ENCODE results near the gene ZNF774.
"Not testable (repeated sequence)": the region's sequence is repeated elsewhere in the genome, so short reads cannot be mapped to it uniquely, and the experiment has no call there.

Gene ZNF774

DNA sequence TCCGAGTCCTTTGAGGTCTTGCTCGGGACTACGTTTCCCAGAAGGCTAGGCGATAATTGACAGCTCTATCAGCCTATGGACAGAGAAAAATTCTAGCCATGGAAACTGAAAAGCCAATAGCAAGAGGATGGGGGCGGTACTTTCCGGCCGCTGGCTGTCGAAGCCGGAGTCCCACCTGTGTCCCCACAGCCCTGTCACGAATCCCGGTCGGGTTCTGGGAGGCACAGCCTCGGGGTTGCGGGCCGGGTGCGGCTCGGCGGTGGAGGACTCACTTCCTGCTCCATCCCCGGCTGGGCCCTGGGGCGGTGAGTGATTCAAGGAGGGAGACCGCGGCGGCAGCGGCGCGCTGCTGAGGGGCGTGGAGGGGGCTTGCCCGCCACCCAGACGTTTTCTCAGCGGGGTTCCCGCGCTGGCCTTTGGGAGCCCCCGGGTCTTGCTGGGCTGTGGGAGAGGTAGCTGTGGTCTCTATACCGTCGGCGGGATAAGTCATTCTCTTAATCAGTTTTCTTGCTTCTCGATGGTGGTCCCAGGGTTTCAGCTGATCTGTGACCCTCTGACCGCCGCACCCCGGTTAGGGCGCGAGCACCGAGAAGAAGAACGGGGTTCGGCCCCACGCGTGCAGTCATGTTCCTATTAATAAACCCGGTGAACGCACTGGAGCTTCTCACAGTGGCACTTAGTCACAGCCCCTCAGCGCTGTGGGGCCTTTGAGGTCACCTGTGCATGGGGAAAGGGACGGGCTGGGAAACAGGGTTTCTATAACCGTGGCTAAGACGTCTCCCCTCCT lies at the start of gene ZNF774:
Gene ZNF774, plus strand, starts transcription at position 178 of the 787 bp plus-strand sequence. CDS start 2,377 bp downstream, outside the sequence.
- Histone ChIP-seq H3K4me1 (ENCODE audit: control insufficient read depth, insufficient read depth, low read length) (no peaks in the 10 kb centered on the region), H3K36me3 (ENCODE audit: control insufficient read depth, insufficient read depth, low read length) (no peaks in the 10 kb centered on the region), H3K27me3 (ENCODE audit: control insufficient read depth, insufficient read depth, low read length) (peaks cover 3% of the 10 kb centered on the region; the same call in 1 of the 2 replicates), H3K27ac (ENCODE audit: low read depth, low read length) (no peak within 1 kb of the TSS), H3K9ac (ENCODE audit: low read depth, low read length) (no peak within 1 kb of the TSS), H3K9me3 (ENCODE audit: control insufficient read depth, insufficient read depth, low read length) (no peaks in the 10 kb centered on the region), H3K4me3 (ENCODE audit: low read depth, low read length) (peak within 1 kb of the TSS; percentile 81)

DNA sequence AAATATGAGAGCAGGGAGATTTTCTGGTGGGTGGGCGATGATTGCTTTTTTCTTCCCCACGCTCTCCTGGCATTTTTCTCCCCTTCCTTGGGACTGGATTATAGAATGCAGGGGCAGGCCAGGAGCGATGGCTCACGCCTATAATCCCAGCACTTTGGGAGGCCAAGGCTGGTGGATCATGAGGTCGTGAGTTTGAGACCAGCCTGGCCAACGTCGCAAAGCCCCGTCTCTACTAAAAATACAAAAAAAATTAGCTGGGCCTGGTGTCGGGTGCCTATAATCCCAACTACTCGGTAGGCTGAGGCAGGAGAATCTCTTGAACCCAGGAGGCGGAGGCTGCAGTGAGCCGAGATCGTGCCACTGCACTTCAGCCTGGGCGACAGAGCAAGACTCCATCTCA lies 46.7 kb upstream of the ZNF774 start:
- not testable (repeated sequence) for H3K9me3 ChIP-seq (ENCODE audit: control insufficient read depth, insufficient read depth, low read length)

DNA sequence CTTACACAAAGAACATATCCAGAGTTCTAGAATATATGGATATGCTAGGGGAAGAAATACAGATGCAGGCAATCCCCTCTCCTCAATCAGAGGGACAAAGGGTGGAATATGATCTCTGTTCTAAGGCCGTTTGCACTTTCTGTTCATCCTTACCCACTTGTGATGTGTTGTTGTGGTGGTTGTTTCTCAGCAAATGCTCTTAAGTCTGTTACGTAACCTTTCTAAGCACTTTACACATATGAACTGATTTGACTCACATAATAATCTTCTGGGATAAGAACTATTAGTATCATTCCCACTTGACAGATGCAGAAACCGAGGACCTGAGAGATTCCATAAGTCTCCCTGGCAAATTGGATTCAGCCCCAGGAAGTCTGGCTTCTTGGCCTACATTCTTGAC lies 46.2 kb upstream of the ZNF774 start:
- H3K4me3 ChIP-seq (ENCODE audit: low read depth, low read length): no peak overlapping the region
- H3K9me3 ChIP-seq (ENCODE audit: control insufficient read depth, insufficient read depth, low read length): no peaks in the 10 kb centered on the region
- no peaks in the 10 kb centered on the region for H3K27me3 ChIP-seq (ENCODE audit: control insufficient read depth, insufficient read depth, low read length)
- H3K4me1 ChIP-seq (ENCODE audit: control insufficient read depth, insufficient read depth, low read length): peaks cover 2% of the 10 kb centered on the region; the same call in 1 of the 2 replicates
- H3K36me3 ChIP-seq (ENCODE audit: control insufficient read depth, insufficient read depth, low read length): no peaks in the 10 kb centered on the region
- no peak overlapping the region for H3K27ac ChIP-seq (ENCODE audit: low read depth, low read length)
- H3K9ac ChIP-seq (ENCODE audit: low read depth, low read length): no peak overlapping the region

More for the DNA sequence above, 46.7 kb upstream of the ZNF774 start:
- H3K27ac ChIP-seq (ENCODE audit: low read depth, low read length); H3K36me3 ChIP-seq (ENCODE audit: control insufficient read depth, insufficient read depth, low read length); H3K27me3 ChIP-seq (ENCODE audit: control insufficient read depth, insufficient read depth, low read length); H3K9ac ChIP-seq (ENCODE audit: low read depth, low read length); H3K4me1 ChIP-seq (ENCODE audit: control insufficient read depth, insufficient read depth, low read length); H3K4me3 ChIP-seq (ENCODE audit: low read depth, low read length): not testable (repeated sequence)

DNA sequence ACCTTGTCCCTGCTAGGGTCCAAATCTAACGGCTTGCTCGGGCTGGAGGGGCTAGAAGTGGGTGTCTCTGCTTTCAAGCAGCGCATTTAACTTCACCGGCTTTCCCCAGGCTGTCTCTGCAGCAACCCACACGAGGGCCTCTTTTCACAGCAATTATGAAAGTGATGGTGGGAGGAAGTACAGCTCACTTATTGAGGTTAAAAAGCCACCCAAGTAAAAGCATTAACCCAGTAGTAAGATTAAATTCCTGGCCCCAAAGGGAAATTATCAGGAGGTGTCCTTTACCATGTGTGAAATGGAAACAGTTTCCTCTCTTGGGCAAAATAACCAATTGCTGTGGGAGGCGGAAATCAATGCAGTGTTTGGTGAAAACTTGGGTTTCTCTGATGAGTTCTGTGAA lies 45.5 kb upstream of the ZNF774 start:
- Histone ChIP-seq H3K27ac (ENCODE audit: low read depth, low read length) (no peak overlapping the region), H3K9me3 (ENCODE audit: control insufficient read depth, insufficient read depth, low read length) (no peaks in the 10 kb centered on the region), H3K4me1 (ENCODE audit: control insufficient read depth, insufficient read depth, low read length) (no peaks in the 10 kb centered on the region), H3K36me3 (ENCODE audit: control insufficient read depth, insufficient read depth, low read length) (no peaks in the 10 kb centered on the region), H3K4me3 (ENCODE audit: low read depth, low read length) (no peak overlapping the region), H3K27me3 (ENCODE audit: control insufficient read depth, insufficient read depth, low read length) (no peaks in the 10 kb centered on the region), H3K9ac (ENCODE audit: low read depth, low read length) (no peak overlapping the region)

DNA sequence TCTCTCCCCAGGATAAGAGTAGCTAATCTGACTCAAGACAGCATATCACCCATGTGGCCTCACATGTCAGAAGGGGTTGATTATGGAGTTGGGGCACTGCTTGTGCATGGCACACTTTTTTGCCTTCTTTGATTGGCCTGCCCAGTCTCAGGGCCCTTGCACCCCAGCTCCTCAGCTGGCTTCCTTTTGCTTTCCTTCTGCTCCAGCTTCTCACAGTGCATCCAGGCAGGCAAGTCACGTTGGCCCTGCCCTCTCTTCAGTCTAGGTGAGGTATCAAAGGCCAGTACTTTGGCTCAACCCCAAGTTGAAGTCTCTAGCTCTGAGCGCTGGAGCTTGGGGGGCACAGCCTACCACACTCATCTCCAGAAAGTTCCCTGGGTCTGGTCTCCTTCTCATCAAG lies 44.4 kb upstream of the ZNF774 start:
- Histone ChIP-seq H3K9me3 (ENCODE audit: control insufficient read depth, insufficient read depth, low read length) (no peaks in the 10 kb centered on the region), H3K27me3 (ENCODE audit: control insufficient read depth, insufficient read depth, low read length) (no peaks in the 10 kb centered on the region), H3K4me3 (ENCODE audit: low read depth, low read length) (no peak overlapping the region), H3K4me1 (ENCODE audit: control insufficient read depth, insufficient read depth, low read length) (peaks cover 5% of the 10 kb centered on the region; the same call in 1 of the 2 replicates), H3K9ac (ENCODE audit: low read depth, low read length) (no peak overlapping the region), H3K36me3 (ENCODE audit: control insufficient read depth, insufficient read depth, low read length) (no peaks in the 10 kb centered on the region), H3K27ac (ENCODE audit: low read depth, low read length) (no peak overlapping the region)

DNA sequence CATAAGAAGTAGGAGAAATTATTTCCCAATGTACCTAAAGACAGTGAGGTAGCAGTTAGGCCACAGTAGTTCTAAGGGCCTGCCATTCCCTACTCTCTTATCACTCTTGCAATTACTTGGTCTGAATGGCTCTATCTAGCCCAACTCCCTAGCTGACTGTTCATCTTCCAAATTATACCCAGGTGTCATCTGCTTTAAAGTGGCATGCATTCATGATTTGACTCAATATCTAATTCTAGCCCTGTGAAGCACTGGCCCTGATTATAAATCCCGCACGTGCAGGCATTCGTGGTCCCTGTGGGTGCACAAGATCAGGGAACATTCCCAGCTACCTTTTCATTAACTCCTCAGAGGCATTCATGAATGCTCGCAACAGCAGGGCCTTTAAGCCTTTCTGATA lies 43.1 kb upstream of the ZNF774 start:
- no peaks in the 10 kb centered on the region for H3K9me3 ChIP-seq (ENCODE audit: control insufficient read depth, insufficient read depth, low read length)
- H3K27ac ChIP-seq (ENCODE audit: low read depth, low read length): no peak overlapping the region
- no peaks in the 10 kb centered on the region for H3K27me3 ChIP-seq (ENCODE audit: control insufficient read depth, insufficient read depth, low read length)

DNA sequence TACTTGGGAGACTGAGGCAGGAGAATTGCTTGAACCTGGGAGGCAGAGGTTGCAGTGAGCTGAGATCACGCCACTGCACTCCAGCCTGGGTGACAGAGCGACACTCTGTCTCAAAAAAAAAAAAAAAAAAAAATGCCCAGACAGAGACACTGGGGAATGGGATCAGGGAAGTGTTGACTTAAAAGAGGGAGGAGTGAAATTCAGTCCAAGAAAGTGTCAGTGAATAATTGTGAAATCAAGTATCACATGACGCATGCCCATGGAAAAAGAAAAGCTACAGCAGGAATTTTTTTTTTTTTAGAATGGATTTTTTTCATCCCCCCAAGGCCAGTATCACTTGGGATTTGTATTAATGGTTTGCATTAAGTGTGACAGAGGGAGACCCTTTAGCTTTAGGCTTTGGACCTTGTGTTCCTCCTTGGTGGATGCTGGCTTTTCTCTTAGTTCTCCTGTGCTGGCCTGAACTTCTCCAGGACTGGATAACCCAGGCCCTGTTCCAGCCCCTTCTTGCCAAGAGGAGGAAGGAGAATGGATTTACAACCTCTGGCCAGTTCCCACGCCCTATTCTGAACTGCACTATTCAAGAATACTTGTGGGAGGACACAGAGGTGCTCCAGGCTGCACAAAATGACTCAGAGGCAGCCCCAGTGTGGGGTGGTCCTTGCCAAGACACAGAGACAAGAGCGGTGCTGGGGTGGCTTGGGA lies 36.7 kb upstream of the ZNF774 start:
- Histone ChIP-seq H3K4me3 (ENCODE audit: low read depth, low read length) (no peak overlapping the region), H3K9ac (ENCODE audit: low read depth, low read length) (no peak overlapping the region), H3K27me3 (ENCODE audit: control insufficient read depth, insufficient read depth, low read length) (no peaks in the 10 kb centered on the region), H3K36me3 (ENCODE audit: control insufficient read depth, insufficient read depth, low read length) (no peaks in the 10 kb centered on the region), H3K9me3 (ENCODE audit: control insufficient read depth, insufficient read depth, low read length) (no peaks in the 10 kb centered on the region), H3K27ac (ENCODE audit: low read depth, low read length) (no peak overlapping the region), H3K4me1 (ENCODE audit: control insufficient read depth, insufficient read depth, low read length) (peaks cover 5% of the 10 kb centered on the region; the same call in 1 of the 2 replicates)

More for the DNA sequence above, 43.1 kb upstream of the ZNF774 start:
- H3K4me1 ChIP-seq (ENCODE audit: control insufficient read depth, insufficient read depth, low read length): peaks cover 5% of the 10 kb centered on the region; the same call in 1 of the 2 replicates
- H3K36me3 ChIP-seq (ENCODE audit: control insufficient read depth, insufficient read depth, low read length): no peaks in the 10 kb centered on the region
- H3K4me3 ChIP-seq (ENCODE audit: low read depth, low read length): no peak overlapping the region
- H3K9ac ChIP-seq (ENCODE audit: low read depth, low read length): no peak overlapping the region

DNA sequence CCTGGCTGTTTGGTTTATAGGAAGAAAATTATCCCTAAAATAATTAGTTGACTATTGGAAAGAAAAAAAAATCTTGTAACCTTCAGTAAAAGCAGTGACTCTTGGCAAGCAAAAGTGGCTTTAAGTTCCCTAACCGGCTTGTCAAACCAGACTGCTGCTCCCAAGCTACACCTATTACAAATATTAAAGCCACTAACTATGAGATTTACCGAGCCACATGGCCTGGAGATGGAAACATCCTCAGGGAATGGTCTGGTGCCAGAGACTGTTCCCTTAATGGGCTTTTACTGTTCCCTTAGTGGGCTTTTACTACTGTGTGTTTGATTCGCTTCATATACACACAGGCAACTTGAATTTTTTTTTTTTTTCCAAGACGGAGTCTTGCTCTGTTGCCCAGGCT lies 35.9 kb upstream of the ZNF774 start:
- Histone ChIP-seq H3K36me3 (ENCODE audit: control insufficient read depth, insufficient read depth, low read length) (no peaks in the 10 kb centered on the region), H3K27ac (ENCODE audit: low read depth, low read length) (no peak overlapping the region)

DNA sequence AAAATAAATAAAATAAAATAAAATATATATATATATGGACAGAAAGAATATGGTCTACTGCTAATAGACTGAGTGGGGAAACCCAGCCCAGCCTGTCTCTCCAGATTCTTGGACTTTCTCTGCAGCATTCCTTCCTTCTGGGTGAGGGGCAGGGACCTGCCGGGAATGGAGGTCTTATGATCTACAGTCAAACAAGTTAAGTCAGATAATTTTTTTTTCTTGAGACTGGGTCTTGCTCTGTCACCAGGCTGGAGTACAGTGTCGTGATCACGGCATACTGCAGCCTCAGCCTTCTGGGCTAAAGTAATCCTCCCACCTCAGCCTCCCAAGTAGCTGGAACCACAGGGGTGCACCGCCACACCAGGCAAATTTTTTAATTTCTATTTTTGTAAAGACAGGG lies 33.5 kb upstream of the ZNF774 start:
- Histone ChIP-seq H3K27ac (ENCODE audit: low read depth, low read length) (no peak overlapping the region), H3K36me3 (ENCODE audit: control insufficient read depth, insufficient read depth, low read length) (no peaks in the 10 kb centered on the region), H3K27me3 (ENCODE audit: control insufficient read depth, insufficient read depth, low read length) (no peaks in the 10 kb centered on the region), H3K4me3 (ENCODE audit: low read depth, low read length) (no peak overlapping the region), H3K9me3 (ENCODE audit: control insufficient read depth, insufficient read depth, low read length) (no peaks in the 10 kb centered on the region), H3K4me1 (ENCODE audit: control insufficient read depth, insufficient read depth, low read length) (peaks cover 5% of the 10 kb centered on the region), H3K9ac (ENCODE audit: low read depth, low read length) (no peak overlapping the region)

More for the DNA sequence above, 35.9 kb upstream of the ZNF774 start:
- Histone ChIP-seq H3K4me3 (ENCODE audit: low read depth, low read length) (no peak overlapping the region), H3K4me1 (ENCODE audit: control insufficient read depth, insufficient read depth, low read length) (peaks cover 10% of the 10 kb centered on the region), H3K9ac (ENCODE audit: low read depth, low read length) (no peak overlapping the region), H3K27me3 (ENCODE audit: control insufficient read depth, insufficient read depth, low read length) (no peaks in the 10 kb centered on the region), H3K9me3 (ENCODE audit: control insufficient read depth, insufficient read depth, low read length) (no peaks in the 10 kb centered on the region)

DNA sequence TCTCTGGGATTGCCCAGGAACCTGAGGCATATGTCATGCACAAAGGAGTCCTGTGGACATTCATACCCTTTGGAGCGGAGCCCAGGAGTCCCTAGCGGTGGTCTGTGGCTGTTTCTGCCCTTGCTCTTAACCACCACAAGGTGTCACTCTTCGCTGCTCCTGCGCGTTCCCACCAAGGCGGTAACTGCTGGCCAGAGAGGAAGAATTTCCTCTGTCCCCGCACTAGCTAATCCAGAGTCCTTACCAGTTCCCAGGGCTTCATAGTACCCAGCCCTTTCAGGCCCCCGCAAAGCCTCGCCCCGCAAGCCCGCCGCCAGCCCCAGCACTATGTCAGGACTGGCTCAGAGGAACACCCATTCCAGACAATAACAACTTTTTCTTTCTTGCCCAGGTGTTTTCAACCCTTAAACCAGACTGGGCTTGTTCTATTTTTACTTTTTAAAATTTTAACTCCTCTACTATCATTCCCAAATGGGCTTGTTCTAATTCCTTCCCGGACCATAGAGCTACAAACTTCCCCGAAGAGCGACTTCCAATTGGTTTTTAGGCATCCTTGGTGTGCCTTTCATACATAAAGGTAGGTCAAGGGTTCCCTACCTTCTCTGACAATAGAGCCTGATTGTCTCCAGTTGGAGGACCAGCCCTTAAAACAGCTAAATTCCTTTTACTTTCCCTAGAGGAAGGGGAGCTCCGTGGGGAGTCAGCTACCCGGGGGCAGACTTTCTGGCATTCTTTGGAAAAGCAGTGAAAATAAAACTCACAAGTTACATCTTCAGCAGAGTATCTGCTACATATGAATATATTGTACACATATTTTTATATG lies 31.8 kb upstream of the ZNF774 start:
- H3K4me1 ChIP-seq (ENCODE audit: control insufficient read depth, insufficient read depth, low read length): peaks cover 5% of the 10 kb centered on the region
- H3K27ac ChIP-seq (ENCODE audit: low read depth, low read length): peak overlapping the region; percentile 80
- H3K27me3 ChIP-seq (ENCODE audit: control insufficient read depth, insufficient read depth, low read length): no peaks in the 10 kb centered on the region
- no peaks in the 10 kb centered on the region for H3K9me3 ChIP-seq (ENCODE audit: control insufficient read depth, insufficient read depth, low read length)
- no peak overlapping the region for H3K9ac ChIP-seq (ENCODE audit: low read depth, low read length)
- peak overlapping the region; percentile 35 for H3K4me3 ChIP-seq (ENCODE audit: low read depth, low read length)
- no peaks in the 10 kb centered on the region for H3K36me3 ChIP-seq (ENCODE audit: control insufficient read depth, insufficient read depth, low read length)
